Small intestine (tissue), 7 donors: ENCODE data around the gene CHMP4A. TPM values are rescaled to one million over a fixed set of nuclear protein-coding genes. Genes with fewer than 3 reads are reported as not detected.

Experiments used
- DNase-seq, 2 donors: peaks; one replicate each; pipeline versions ENCODE4 v3.0.0 to v3.0.0-alpha.2; 2013
- FAIRE-seq: peaks from 2 replicates; lab custom pipeline; 2012; peaks lifted over from hg19 to GRCh38; lab: Jason Lieb, UNC
- H3K27ac ChIP-seq, 3 donors: one replicate each; pipeline ENCODE4 v1.5.1; 2013; ENCODE audit warnings: low read length in 2 of 3, mild to moderate bottlenecking in 2 of 3, control low read depth in 1 of 3, inconsistent platforms in 1 of 3, low read depth in 1 of 3, moderate library complexity in 1 of 3
- H3K27me3 ChIP-seq, 3 donors: one replicate each; pipeline ENCODE4 v1.6.1; 2013; ENCODE audit warnings: low read length in 3 of 3, inconsistent platforms in 1 of 3; ENCODE audit not compliant: control insufficient read depth in 3 of 3, insufficient read depth in 3 of 3
- H3K36me3 ChIP-seq, 3 donors: one replicate each; pipeline ENCODE4 v1.6.1; 2013; ENCODE audit warnings: low read length in 3 of 3, inconsistent platforms in 1 of 3, low read depth in 1 of 3, mild to moderate bottlenecking in 1 of 3, moderate library complexity in 1 of 3; ENCODE audit not compliant: control insufficient read depth in 3 of 3, insufficient read depth in 2 of 3
- H3K4me1 ChIP-seq, 3 donors: one replicate each; pipeline ENCODE4 v1.6.1; 2013; ENCODE audit warnings: low read length in 2 of 3, inconsistent platforms in 1 of 3, low read depth in 1 of 3, mild to moderate bottlenecking in 1 of 3, moderate library complexity in 1 of 3; ENCODE audit not compliant: control insufficient read depth in 3 of 3, insufficient read depth in 2 of 3
- H3K4me3 ChIP-seq, 3 donors: one replicate each; pipeline ENCODE4 v1.5.1; 2013; ENCODE audit warnings: low read length in 3 of 3, control low read depth in 1 of 3, inconsistent platforms in 1 of 3, low read depth in 1 of 3, mild to moderate bottlenecking in 1 of 3, moderate library complexity in 1 of 3
- H3K9me3 ChIP-seq, 2 donors: one replicate each; pipeline ENCODE4 v1.6.1; 2013; ENCODE audit warnings: low read depth in 1 of 2, low read length in 1 of 2; ENCODE audit not compliant: control insufficient read depth in 2 of 2, insufficient read depth in 1 of 2
- WGBS, 3 donors: extraction: QIAGEN DNeasy Blood & Tissue Kit; methylation state at CpG; one replicate each; pipeline ENCODE4 v1.1.7; 2013; 5-methylcytosine and 5-hydroxymethylcytosine counted together
- polyA plus RNA-seq, 4 donors: library from polyadenylated mRNA; stranded (reverse) in 3 of 4; unstranded in 1 of 4; fragments of 200-250 nt in 3 of 4; fragments of 120-200 nt in 1 of 4; gene quantifications; one replicate each; pipeline versions ENCODE4 v1.2.1 to v1.2.3, GENCODE V29; 2013
- donor health status: healthy with polysubstance abuse.
- donor health status: control.
- donor health status: control.
- donor health status: Bipolar disorder and iron deficiency.
- donor health status: healthy.

Gene CHMP4A
- polyA plus RNA-seq, 4 donors, result 70.0 to 121 (median 94.9) TPM

- 1 to 2% (median 2%) methylated on average over 37 to 39 of the region's 39 CpGs for WGBS, 3 donors
- DNase-seq (peak; percentile 95 to 98), FAIRE-seq (no peak)
These were observed 28.6 kb upstream of the CHMP4A start for GRCh38 chr14:24241829-24242443.

GRCh38 chr14:24240110-24240918 is 27.0 kb upstream of the CHMP4A start:
- WGBS, 3 donors, result 92 to 93% (median 93%) methylated on average over 9 of the region's 9 CpGs
- peaks cover 0 to 27% (median 12%) of the 10 kb centered on the region in 3 donors for H3K4me1 ChIP-seq
- no peaks in the 10 kb centered on the region for H3K27me3 ChIP-seq
- no peak for FAIRE-seq
- peaks cover 15 to 50% (median 25%) of the 10 kb centered on the region in 3 donors for H3K36me3 ChIP-seq
- no peak for DNase-seq
- no peak overlapping the region for H3K27ac ChIP-seq
- H3K9me3 ChIP-seq, result no peaks in the 10 kb centered on the region
- no peak overlapping the region for H3K4me3 ChIP-seq

More at GRCh38 chr14:24241829-24242443, 28.6 kb upstream of the CHMP4A start:
- peaks cover 13 to 43% (median 23%) of the 10 kb centered on the region in 3 donors for H3K36me3 ChIP-seq
- H3K27me3 ChIP-seq, result no peaks in the 10 kb centered on the region
- H3K4me3 ChIP-seq, result peak overlapping the region; percentile 63 to 78 (median 64)
- peak overlapping the region; percentile 99 to 100 (median 99) for H3K27ac ChIP-seq
- no peaks in the 10 kb centered on the region for H3K9me3 ChIP-seq
- H3K4me1 ChIP-seq, result peaks cover 0 to 30% (median 12%) of the 10 kb centered on the region in 3 donors

GRCh38 chr14:24238527-24239037 is 25.3 kb upstream of the CHMP4A start:
- FAIRE-seq (no peak), DNase-seq (no peak)
- no peaks in the 10 kb centered on the region for H3K27me3 ChIP-seq
- WGBS, 3 donors, result 88 to 94% (median 88%) methylated on average over 5 of the region's 5 CpGs
- peaks cover 15 to 50% (median 25%) of the 10 kb centered on the region in 3 donors for H3K36me3 ChIP-seq
- peaks cover 0 to 27% (median 14%) of the 10 kb centered on the region in 3 donors for H3K4me1 ChIP-seq
- H3K27ac ChIP-seq, result no peak overlapping the region
- no peaks in the 10 kb centered on the region for H3K9me3 ChIP-seq
- no peak overlapping the region for H3K4me3 ChIP-seq

GRCh38 chr14:24238123-24238522 is 24.8 kb upstream of the CHMP4A start:
- Histone ChIP-seq H3K4me3 (no peak overlapping the region), H3K27ac (no peak overlapping the region), H3K27me3 (no peaks in the 10 kb centered on the region), H3K36me3 (peaks cover 15 to 50% (median 25%) of the 10 kb centered on the region in 3 donors), H3K4me1 (peaks cover 0 to 28% (median 18%) of the 10 kb centered on the region in 3 donors), H3K9me3 (no peaks in the 10 kb centered on the region)
- WGBS, 3 donors, result 86 to 90% (median 89%) methylated on average over 5 of the region's 5 CpGs
- DNase-seq, result no peak
- FAIRE-seq, result no peak

- whole genome bisulfite sequencing, 3 donors, result 93 to 98% (median 94%) methylated on average over 2 of the region's 2 CpGs
These were observed 24.2 kb upstream of the CHMP4A start for GRCh38 chr14:24237463-24237955.

GRCh38 chr14:24236689-24237462 is 23.6 kb upstream of the CHMP4A start:
- Histone ChIP-seq H3K9me3 (no peaks in the 10 kb centered on the region), H3K27me3 (no peaks in the 10 kb centered on the region), H3K27ac (no peak overlapping the region), H3K4me3 (no peak overlapping the region), H3K4me1 (peaks cover 0 to 29% (median 19%) of the 10 kb centered on the region in 3 donors), H3K36me3 (peaks cover 15 to 49% (median 25%) of the 10 kb centered on the region in 3 donors)
- no peak for FAIRE-seq
- DNase-seq, result no peak
- 93 to 96% (median 95%) methylated on average over 6 of the region's 6 CpGs for WGBS, 3 donors

More at GRCh38 chr14:24237463-24237955, 24.2 kb upstream of the CHMP4A start:
- Histone ChIP-seq H3K9me3 (no peaks in the 10 kb centered on the region), H3K27ac (no peak overlapping the region), H3K36me3 (peaks cover 15 to 50% (median 25%) of the 10 kb centered on the region in 3 donors), H3K4me1 (peaks cover 0 to 29% (median 19%) of the 10 kb centered on the region in 3 donors), H3K4me3 (no peak overlapping the region), H3K27me3 (no peaks in the 10 kb centered on the region)
- no peak for DNase-seq
- no peak for FAIRE-seq

GRCh38 chr14:24235804-24236688 is 22.8 kb upstream of the CHMP4A start:
- no peaks in the 10 kb centered on the region for H3K27me3 ChIP-seq
- FAIRE-seq, result no peak
- H3K9me3 ChIP-seq, result no peaks in the 10 kb centered on the region
- no peak for DNase-seq
- H3K27ac ChIP-seq, result no peak overlapping the region
- no peak overlapping the region for H3K4me3 ChIP-seq
- peaks cover 0 to 21% (median 20%) of the 10 kb centered on the region in 3 donors for H3K4me1 ChIP-seq
- H3K36me3 ChIP-seq, result peaks cover 15 to 41% (median 25%) of the 10 kb centered on the region in 3 donors
- 90 to 95% (median 93%) methylated on average over 5 of the region's 5 CpGs for WGBS, 3 donors
